ENCODE data around the gene TLCD3B.
"Not testable (repeated sequence)": the region's sequence is repeated elsewhere in the genome, so short reads cannot be mapped to it uniquely, and the experiment has no call there.

The TLCD3B gene

DNA sequence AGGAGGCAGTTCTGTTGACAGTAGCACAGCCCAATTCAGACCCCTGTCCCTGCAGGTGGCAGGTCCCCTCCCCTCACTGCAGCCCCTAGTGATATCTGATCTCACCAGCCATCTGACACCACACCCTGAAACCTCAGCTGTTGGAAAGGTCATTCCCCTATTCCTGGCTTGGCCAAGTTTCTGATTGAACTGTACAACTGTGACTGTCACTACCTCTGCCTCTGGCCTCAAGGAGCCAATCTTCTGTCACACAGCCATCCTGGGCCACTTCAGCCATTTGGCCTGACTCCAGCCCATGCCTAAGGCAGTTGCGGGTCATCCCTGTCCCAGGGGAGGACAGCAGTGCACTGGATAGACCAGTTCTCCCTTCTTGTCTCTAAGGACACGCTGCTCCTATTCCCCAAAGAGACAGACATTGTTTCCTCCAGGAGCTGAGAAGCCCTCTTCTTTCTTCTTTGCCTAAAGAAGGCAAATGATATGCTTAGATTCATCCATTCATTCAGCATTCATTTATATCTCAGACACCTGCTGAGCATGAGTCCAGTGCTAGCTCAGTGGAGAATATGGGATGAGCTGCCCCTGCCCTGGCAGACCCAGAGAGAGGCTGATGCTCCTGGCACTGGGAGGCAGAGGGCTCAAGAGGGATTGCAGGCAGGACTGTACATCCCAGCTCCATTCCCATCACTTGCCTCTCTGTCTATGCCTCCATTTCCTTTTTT is 29.9 kb upstream of the TLCD3B start:
- no peak for DNase-seq

DNA sequence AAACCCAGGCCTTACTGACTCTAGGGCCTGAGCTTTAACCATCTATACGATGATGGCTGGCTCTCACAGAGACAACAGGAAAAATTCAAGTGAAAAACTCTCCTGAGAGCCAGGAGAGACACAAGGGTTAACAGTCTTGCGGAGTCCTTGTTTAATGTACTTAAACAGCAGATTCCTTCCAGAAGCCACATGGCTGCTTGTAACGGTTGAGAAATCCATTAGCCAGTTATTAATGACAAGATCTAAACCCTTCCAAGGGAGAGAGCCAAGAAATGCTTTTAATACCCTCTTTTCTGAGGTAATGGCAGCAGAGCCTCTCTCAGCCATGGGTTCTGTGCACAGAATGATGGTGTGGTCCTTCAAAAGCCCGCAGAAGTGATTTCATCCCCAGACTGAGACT is 29.3 kb upstream of the TLCD3B start:
- no peak for DNase-seq

GRCh38 chr16:30054959-30055553 is 24.0 kb upstream of the TLCD3B start:
- peak in 2 of 4 experiments; percentile 12 to 20 for DNase-seq

DNA sequence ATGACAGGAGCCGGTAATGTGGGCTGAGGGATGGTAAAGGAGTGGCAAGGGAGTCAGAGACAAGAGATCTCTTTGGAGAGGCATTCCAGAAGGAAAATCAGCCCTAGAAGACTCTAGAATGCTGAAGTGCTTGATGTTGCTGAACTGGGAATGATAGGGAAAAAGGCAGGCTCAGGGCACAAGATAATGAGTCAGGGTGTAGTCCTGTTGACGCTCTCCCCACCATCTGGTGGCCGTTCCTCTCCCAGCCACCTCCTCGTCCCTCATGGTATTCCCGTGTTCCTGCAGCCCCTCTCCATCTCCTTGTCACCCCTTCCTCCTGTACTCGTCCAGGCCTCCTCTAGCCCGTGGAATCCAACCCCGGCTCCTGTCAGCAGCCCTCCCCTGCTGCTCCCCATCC is 23.4 kb upstream of the TLCD3B start:
- DNase-seq, result no peak

GRCh38 chr16:30053376-30054015 is 22.4 kb upstream of the TLCD3B start:
- no peak for DNase-seq

GRCh38 chr16:30052671-30053372 is 21.8 kb upstream of the TLCD3B start:
- DNase-seq, result peak; percentile 77 to 86 (median 78)

DNA sequence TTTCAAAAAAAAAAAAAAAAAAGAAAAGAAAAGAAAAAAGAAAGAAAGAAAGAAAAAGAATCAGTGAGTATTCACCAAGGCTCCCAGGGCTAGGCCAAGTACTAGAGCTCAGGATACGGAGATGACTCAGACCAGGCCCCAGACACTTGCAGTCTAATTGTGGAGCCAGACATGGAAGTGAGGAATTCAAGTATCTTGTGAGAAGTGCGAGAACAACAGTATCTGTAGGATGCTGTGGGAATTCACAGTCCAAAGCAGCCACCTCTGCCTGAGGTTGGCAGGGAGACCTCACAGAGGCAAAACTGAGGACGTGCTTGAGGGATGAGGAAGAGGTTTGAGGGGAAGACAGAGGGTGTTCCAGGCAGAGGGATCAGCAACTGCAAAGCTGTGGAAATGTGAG is 20.4 kb upstream of the TLCD3B start:
- no peak for DNase-seq

GRCh38 chr16:30049871-30050270 is 18.8 kb upstream of the TLCD3B start:
- DNase-seq, result no peak

- no peak for DNase-seq
Measured at GRCh38 chr16:30046588-30046987, 15.5 kb upstream of the TLCD3B start.

GRCh38 chr16:30046178-30046577 is 15.1 kb upstream of the TLCD3B start:
- DNase-seq, result no peak

GRCh38 chr16:30041841-30042240 is 10.8 kb upstream of the TLCD3B start:
- no peak for DNase-seq

DNA sequence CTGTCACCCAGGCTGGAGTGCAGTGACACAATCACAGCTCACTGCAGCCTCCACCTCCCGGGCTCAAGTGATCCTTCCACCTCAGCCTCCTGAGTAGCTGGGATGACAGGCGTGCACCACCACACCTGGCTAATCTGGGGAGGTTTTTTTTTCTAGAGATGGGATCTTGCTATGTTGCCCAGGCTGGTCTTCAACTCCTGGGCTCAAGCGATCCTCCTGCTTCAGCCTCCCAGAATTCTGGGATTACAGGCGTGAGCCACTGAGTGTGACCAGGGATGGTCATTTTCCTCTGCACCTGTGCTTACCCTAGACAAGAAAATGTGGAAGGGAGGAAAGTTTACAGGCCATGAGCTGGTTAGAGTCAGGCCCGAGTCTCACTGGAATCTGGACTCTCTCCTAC is 9.6 kb upstream of the TLCD3B start:
- DNase-seq, result not testable (repeated sequence)

DNA sequence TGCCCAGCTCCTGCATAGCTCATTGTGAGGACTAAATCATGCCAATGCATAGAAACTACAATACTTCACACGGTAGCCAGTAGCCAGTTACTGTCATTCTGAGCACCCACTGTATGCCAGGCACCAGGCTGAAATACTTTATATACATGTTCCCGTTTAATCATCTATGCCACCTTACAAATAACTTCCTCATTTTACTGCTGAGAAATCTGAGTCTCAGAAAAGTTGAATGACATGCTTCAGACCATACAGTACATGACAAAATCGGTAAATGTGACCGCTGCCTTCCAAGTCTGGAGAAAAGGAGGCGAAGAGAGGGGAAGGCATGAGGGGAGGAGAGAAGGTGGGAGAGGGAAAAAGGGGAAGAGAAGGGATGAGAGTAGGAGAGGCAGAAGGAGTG is 9.2 kb upstream of the TLCD3B start:
- DNase-seq, result no peak

DNA sequence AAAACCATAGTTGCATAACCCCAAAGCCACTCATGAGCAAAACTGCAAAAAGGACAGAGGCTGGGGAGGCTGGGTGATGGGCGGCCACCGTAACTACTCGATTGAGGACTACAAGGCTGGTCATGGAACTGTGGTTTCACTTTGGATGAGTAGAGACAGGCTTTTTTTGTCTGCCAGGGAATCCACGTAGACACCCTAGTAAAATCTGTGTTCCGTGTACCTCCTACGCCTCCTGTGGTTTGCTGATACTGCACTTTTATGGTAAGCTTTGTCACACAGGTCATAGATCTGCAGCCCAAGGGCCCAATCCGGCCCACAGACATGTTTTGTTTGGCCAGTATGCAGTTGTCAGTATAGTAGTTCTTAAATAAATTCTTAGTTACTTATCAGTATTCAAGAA is 2.2 kb upstream of the TLCD3B start:
- no peak for DNase-seq

GRCh38 chr16:30032083-30032819 is 1.2 kb upstream of the TLCD3B start:
- DNase-seq, result peak; percentile 19 to 37 (median 28)

DNA sequence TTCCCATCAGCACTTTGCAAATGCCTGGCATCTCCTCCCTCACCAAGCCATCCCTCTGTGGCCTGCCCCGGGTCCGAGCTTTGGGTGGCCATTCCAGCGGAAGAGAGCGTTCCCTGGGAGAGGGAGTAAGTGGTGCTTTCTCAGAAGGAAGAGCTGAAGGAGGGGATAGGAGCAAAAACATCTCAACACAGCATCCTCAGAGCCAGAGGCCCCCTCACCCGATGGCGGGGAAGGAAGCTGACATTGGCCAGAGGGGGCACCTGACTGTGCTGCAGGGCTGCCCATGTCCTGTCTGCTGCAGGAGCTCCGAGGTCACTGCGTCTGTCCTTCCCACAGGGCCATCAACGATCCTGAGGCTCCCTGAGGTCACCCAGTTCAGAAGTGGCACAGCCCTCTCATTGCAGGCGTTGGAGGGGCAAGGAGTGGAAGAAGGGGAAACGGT is 427 bp upstream of the TLCD3B start:
- no peak for DNase-seq

DNA sequence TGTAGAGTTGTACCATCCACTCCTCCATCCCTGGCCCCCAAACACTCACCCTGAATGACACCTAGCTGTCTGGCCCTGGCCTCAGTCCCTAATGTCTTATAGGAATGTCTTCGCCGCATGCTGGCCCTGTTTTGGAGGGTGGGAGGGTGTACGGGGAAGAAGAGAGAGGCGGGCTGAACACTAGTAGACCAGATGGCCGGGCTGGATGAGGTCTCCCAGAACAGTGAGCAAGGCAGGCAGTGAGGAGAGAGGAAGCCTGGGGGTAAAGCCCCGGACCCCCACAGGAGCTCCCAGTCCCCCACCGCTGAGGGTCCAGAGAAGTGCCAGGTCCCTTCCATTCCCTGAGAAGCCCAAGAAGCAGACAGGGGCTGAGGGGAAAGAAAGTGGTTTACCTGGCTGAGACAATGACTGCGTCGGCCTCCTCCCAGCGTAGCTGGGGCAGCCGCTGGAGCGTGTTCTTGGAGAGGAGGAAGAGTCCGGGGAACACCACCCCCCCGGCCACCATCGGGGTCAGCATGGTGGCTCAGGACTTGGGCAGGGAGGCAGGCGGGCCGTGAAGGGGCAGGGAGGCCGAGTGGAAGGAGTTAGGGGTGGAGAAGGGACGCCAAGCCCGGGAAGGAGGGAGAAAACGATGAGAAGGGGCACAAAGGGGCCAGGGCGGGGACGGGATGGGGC is 923 bp downstream of the TLCD3B start:
- DNase-seq, result no peak

DNA sequence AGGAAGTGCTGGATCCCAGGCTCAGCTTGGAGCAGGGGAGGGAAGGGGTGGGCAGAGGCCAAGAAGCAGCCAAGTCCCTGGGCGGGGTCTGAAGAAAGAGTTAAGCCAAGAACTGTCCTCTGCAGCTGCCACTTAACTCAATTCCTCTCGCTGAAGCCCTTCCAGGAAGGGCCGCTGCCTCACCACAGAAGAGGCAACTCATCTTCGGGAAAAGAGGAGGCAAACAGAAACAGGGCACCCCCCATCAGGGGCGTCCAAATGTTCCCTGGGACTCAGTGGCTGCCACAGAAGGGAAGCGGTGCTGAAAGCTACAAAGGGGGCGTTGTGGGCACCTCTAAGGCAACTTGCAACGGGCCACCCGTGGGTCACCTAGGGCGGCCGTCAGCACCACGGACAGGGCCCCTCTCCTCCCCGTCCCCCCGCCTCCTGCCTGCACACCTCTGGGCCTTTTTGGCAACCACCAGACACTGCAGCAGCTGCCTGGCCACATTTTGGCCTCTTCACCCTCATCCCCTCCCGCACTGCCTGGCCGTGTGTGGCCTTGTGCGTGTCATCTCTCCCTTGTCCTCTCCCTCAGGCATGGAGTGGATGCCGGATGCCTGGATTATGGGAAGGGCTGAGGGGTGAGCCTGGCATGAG is 2.5 kb downstream of the TLCD3B start:
- DNase-seq, result no peak

- DNase-seq, result no peak
Measured at GRCh38 chr16:30027588-30028437, 3.3 kb downstream of the TLCD3B start.

DNA sequence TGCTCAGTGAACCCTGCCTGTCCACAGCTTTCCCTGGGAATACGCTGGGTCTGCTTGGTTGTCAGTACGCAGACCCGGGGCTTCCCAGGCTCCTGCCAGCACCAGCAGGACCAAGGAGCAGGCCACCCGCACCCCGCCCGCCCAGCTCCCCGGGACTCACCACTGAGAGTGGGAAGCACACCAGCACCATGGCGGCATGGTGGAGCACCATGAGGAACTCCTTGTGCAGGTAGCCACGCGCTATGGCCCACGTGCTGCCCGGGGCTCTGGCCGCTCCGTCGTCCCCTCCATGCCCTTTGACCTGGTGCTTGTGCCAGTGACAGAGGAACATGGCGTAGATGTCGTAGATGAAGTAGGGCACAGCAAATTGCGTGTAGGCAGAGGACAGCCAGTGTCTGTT is 4.6 kb downstream of the TLCD3B start:
- DNase-seq, result no peak

- no peak for DNase-seq
Measured at GRCh38 chr16:30025574-30025973, 5.5 kb downstream of the TLCD3B start.
